Measurements from ENCODE around the gene SDHA. TPM values are rescaled to one million over a fixed set of nuclear protein-coding genes. Genes with fewer than 3 reads are reported as not detected.
"Not testable (repeated sequence)": the region's sequence is repeated elsewhere in the genome, so short reads cannot be mapped to it uniquely, and the experiment has no call there.

Gene SDHA
- total and polyA plus RNA-seq, 11 donors: 276 to 861 (median 727) TPM

DNA sequence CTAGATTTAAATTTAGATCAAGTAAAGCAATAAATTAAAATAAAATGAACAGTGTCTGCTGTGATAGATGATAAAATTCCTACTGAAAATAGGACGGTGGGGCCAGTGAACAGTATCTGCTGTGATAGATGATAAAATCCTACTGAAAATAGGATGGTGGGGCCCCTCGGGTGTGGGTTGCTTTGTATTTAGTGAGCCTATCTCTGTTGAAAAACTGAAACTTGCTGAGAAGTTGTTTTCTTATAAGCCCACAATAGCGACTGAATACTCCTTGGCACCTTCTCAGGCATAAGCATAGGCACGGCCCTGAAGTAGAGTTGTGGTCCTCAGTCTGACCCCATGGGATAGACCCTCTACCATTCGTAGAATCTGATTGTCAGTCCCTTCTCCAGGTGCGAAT lies 5.7 kb downstream of the SDHA start:
- no peak for TF ChIP-seq POLR2A (IDR thresholded peaks at IDR 0.05)
- TF ChIP-seq, protein P1, sequence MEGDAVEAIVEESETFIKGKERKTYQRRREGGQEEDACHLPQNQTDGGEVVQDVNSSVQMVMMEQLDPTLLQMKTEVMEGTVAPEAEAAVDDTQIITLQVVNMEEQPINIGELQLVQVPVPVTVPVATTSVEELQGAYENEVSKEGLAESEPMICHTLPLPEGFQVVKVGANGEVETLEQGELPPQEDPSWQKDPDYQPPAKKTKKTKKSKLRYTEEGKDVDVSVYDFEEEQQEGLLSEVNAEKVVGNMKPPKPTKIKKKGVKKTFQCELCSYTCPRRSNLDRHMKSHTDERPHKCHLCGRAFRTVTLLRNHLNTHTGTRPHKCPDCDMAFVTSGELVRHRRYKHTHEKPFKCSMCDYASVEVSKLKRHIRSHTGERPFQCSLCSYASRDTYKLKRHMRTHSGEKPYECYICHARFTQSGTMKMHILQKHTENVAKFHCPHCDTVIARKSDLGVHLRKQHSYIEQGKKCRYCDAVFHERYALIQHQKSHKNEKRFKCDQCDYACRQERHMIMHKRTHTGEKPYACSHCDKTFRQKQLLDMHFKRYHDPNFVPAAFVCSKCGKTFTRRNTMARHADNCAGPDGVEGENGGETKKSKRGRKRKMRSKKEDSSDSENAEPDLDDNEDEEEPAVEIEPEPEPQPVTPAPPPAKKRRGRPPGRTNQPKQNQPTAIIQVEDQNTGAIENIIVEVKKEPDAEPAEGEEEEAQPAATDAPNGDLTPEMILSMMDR (IDR thresholded peaks at IDR 0.05): no peak
- peaks cover 0 to 53% (median 28%) of the 10 kb centered on the region in 12 donors for H3K4me1 ChIP-seq
- DNase-seq: no peak
- peaks cover 7 to 54% (median 48%) of the 10 kb centered on the region in 9 donors for H3K36me3 ChIP-seq
- no peaks in the 10 kb centered on the region for H3K9me3 ChIP-seq
- H3K27me3 ChIP-seq: no peaks in the 10 kb centered on the region
- no peak overlapping the region for H3K27ac ChIP-seq
- WGBS, 4 donors: 52 to 70% (median 55%) methylated on average over 6 of the region's 6 CpGs
- no peak for ATAC-seq
- intact Hi-C loops (cut with DNase I): no loop called here
- no peak overlapping the region for H3K4me3 ChIP-seq

DNA sequence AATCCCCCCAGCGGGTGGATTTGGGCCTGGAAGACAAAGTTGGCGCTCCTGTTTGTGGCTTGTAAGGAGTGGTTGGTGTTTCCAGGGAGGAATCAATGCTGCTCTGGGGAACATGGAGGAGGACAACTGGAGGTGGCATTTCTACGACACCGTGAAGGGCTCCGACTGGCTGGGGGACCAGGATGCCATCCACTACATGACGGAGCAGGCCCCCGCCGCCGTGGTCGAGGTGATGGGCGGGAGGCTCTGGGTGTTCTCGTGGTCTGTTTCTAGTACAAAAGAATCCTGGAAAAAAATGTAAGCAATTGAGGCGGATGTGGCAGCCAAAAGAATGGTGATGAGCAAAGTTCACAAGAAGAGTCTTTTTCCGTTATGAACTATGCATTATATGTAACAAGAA lies 7.2 kb downstream of the SDHA start:
- H3K4me1 ChIP-seq: peaks cover 0 to 41% (median 22%) of the 10 kb centered on the region in 12 donors
- no peak for DNase-seq
- 95 to 96% (median 95%) methylated on average over 14 of the region's 14 CpGs for WGBS, 4 donors
- H3K4me3 ChIP-seq: no peak overlapping the region
- H3K36me3 ChIP-seq: peaks cover 7 to 70% (median 63%) of the 10 kb centered on the region in 9 donors
- no peaks in the 10 kb centered on the region for H3K27me3 ChIP-seq
- intact Hi-C loops (cut with DNase I): no loop called here
- H3K9me3 ChIP-seq: no peaks in the 10 kb centered on the region
- TF ChIP-seq, protein P1 (IDR thresholded peaks at IDR 0.05): no peak
- no peak for TF ChIP-seq POLR2A (IDR thresholded peaks at IDR 0.05)
- no peak overlapping the region for H3K27ac ChIP-seq
- ATAC-seq: no peak

DNA sequence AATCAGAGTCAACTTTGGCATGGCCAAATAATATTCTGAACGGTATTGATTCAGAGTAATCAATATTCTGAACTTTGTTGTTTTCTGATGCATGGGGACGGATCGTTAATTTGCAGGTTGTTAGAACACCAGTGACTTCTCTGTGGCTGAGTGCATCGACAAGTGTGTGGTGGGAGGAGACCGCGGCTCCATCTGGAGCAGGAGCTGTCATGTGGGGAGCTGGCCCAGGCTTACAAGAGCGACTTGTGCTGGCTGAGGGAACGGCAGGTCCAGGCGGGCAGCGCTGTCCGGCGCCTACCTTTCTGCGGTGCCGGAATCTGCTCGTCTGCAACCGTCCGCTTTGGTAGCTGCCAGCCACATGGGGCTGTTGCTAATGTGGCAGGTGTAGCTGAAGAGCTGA lies 9.3 kb downstream of the SDHA start:
- H3K27me3 ChIP-seq; intact Hi-C loops (cut with DNase I); H3K4me3 ChIP-seq; DNase-seq; H3K9me3 ChIP-seq; H3K27ac ChIP-seq; ATAC-seq: not testable (repeated sequence)
- peaks cover 0 to 21% (median 11%) of the 10 kb centered on the region in 12 donors for H3K4me1 ChIP-seq
- H3K36me3 ChIP-seq: peaks cover 7 to 90% (median 84%) of the 10 kb centered on the region in 9 donors
- WGBS, 4 donors: 91 to 96% (median 95%) methylated on average over 12 to 17 of the region's 17 CpGs

DNA sequence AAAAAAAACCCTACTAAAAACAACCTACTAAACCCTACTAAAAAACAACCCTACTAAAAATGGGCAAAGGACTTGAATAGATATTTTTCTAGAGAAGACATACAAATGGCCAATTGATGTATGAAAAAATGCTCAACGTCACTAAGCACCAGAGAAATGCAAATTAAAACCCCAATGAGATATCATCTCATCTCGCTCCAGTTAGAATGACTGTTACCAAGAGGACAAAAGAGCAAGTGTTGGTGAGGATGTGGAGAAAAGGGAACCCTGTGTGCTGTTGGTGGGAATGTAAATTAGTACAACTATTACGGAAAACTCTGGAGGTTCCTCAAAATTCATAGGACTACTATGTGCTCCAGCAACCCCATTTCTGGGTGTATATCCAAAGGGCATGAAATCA lies 10.8 kb downstream of the SDHA start:
- intact Hi-C loops (cut with DNase I): no loop called here

More for the DNA sequence above, 10.8 kb downstream of the SDHA start:
- no peak for TF ChIP-seq POLR2A (IDR thresholded peaks at IDR 0.05)
- TF ChIP-seq, protein P1 (IDR thresholded peaks at IDR 0.05): no peak
- Histone ChIP-seq H3K4me1 (peaks cover 0 to 6% (median under 1%) of the 10 kb centered on the region in 12 donors), H3K9me3 (no peaks in the 10 kb centered on the region), H3K4me3 (no peak overlapping the region), H3K36me3 (peaks cover 7 to 100% (median 97%) of the 10 kb centered on the region in 9 donors), H3K27ac (no peak overlapping the region), H3K27me3 (no peaks in the 10 kb centered on the region)
- DNase-seq (no peak), ATAC-seq (no peak)
- WGBS, 4 donors: 75 to 94% (median 88%) methylated on average over 3 of the region's 3 CpGs

Measured in heart left ventricle (tissue), 16 donors.